Neural cell (in vitro differentiated cells): ENCODE measurements around the gene FGGY. TPM values are rescaled to one million over a fixed set of nuclear protein-coding genes. Genes with fewer than 3 reads are reported as not detected.

Experiments
- H2AFZ ChIP-seq: fragments of 200-600, 300-800 bp; sonication (generic), shearing (Covaris generic); 2 replicates; pipeline ENCODE4 v1.6.0; 2014; ENCODE audit warnings: low read depth, mild to moderate bottlenecking, antibody characterized with exemption, low read length, moderate library complexity
- H3F3A ChIP-seq: fragments of 200-600 bp; shearing (Covaris generic); 2 replicates; pipeline ENCODE4 v1.6.1; 2016; ENCODE audit warnings: mild to moderate bottlenecking, moderate library complexity, mixed read lengths, antibody characterized with exemption, low read length; ENCODE audit not compliant: insufficient read depth, poor library complexity, severe bottlenecking
- H3K27ac ChIP-seq: fragments of 200-600, 300-800 bp; sonication (generic), shearing (Covaris generic); 2 replicates; pipeline ENCODE4 v1.5.1; 2014; ENCODE audit warnings: mild to moderate bottlenecking, low read length, moderate library complexity
- H3K27me3 ChIP-seq: fragments of 300-800, 200-600 bp; sonication (generic), shearing (Covaris generic); 2 replicates; pipeline ENCODE4 v1.6.0; 2014; ENCODE audit warnings: mild to moderate bottlenecking, low read depth, low read length, moderate library complexity; ENCODE audit not compliant: insufficient read depth
- H3K36me3 ChIP-seq: fragments of 300-800, 200-600 bp; sonication (generic), shearing (Covaris generic); 2 replicates; pipeline ENCODE4 v1.5.1; 2014; ENCODE audit warnings: mild to moderate bottlenecking, antibody characterized with exemption, low read length, moderate library complexity; ENCODE audit not compliant: insufficient read depth
- H3K4me2 ChIP-seq: fragments of 300-800, 200-600 bp; sonication (generic), shearing (Covaris generic); 2 replicates; pipeline ENCODE4 v1.6.0; 2014; ENCODE audit warnings: mild to moderate bottlenecking, low read length
- H3K4me3 ChIP-seq: fragments of 300-800, 200-600 bp; sonication (generic), shearing (Covaris generic); 2 replicates; pipeline ENCODE4 v1.5.1; 2014; ENCODE audit warnings: mild to moderate bottlenecking, low read length, moderate library complexity
- H3K79me2 ChIP-seq: fragments of 200-600 bp; shearing (Covaris generic); replicated peaks from 2 replicates; pipeline ENCODE4 v1.6.0; 2014; ENCODE audit warnings: mild to moderate bottlenecking, low read length, moderate library complexity; ENCODE audit not compliant: insufficient read depth
- H3K9ac ChIP-seq: fragments of 300-800, 200-600 bp; sonication (generic), shearing (Covaris generic); 2 replicates; pipeline ENCODE4 v1.6.1; 2016; ENCODE audit warnings: mild to moderate bottlenecking, low read length, mixed read lengths
- H3K9me2 ChIP-seq: fragments of 200-600 bp; shearing (Covaris generic); 2 replicates; pipeline ENCODE4 v1.6.1; 2016; ENCODE audit warnings: mild to moderate bottlenecking, low read length, mixed read lengths; ENCODE audit not compliant: insufficient read depth
- H3K9me3 ChIP-seq: fragments of 200-600, 300-800 bp; sonication (generic), shearing (Covaris generic); 2 replicates; pipeline ENCODE4 v1.6.1; 2016; ENCODE audit warnings: mild to moderate bottlenecking, mixed run types, low read length, moderate library complexity, mixed read lengths
- H4K20me1 ChIP-seq: fragments of 200-600 bp; shearing (Covaris generic); 2 replicates; pipeline ENCODE4 v1.6.1; 2016; ENCODE audit warnings: mild to moderate bottlenecking, mixed run types; ENCODE audit not compliant: insufficient read depth
- EP300 ChIP-seq: fragments of 450-650 bp; conservative IDR thresholded peaks from 2 replicates; pipeline ENCODE4 v1.6.1; 2014; ENCODE audit warnings: antibody characterized with exemption, mild to moderate bottlenecking, moderate library complexity; ENCODE audit not compliant: poor library complexity, severe bottlenecking
- EZH2 ChIP-seq: fragments of 200-600, 300-800 bp; shearing (Covaris generic), sonication (generic); IDR thresholded peaks from 2 replicates; pipeline ENCODE4 v1.6.1; 2014; ENCODE audit warnings: antibody characterized with exemption, low read length, borderline replicate concordance, mild to moderate bottlenecking; ENCODE audit not compliant: insufficient read depth, poor library complexity, severe bottlenecking
- MXI1 ChIP-seq: fragments of 450-650 bp; conservative IDR thresholded peaks from 2 replicates; pipeline ENCODE4 v1.6.1; 2014; ENCODE audit warnings: antibody characterized with exemption, mild to moderate bottlenecking; ENCODE audit not compliant: poor library complexity, severe bottlenecking
- POLR2AphosphoS5 ChIP-seq: IDR thresholded peaks from 2 replicates; pipeline ENCODE4 v1.6.1; 2012
- RAD21 ChIP-seq: fragments of 450-650 bp; conservative IDR thresholded peaks from 2 replicates; pipeline ENCODE4 v1.6.1; 2014; ENCODE audit warnings: antibody characterized with exemption, mild to moderate bottlenecking, moderate library complexity
- SMC3 ChIP-seq: fragments of 450-650 bp; conservative IDR thresholded peaks from 2 replicates; pipeline ENCODE4 v1.6.1; 2014; ENCODE audit warnings: antibody characterized with exemption, mild to moderate bottlenecking, moderate library complexity; ENCODE audit not compliant: poor library complexity
- TAF1 ChIP-seq: IDR thresholded peaks from 2 replicates; pipeline ENCODE4 v1.6.1; 2012; ENCODE audit warnings: low read depth
- polyA plus RNA-seq: library from polyadenylated mRNA; depleted of rRNA; stranded (reverse); fragments of >200 nt; gene quantifications from 2 replicates; pipeline ENCODE4 v1.2.3, GENCODE V29; 2014
- TF ChIP-seq, protein P1 (sequence below): IDR thresholded peaks from 2 replicates; pipeline ENCODE4 v1.6.1; 2012; ENCODE audit warnings: borderline replicate concordance
- TF ChIP-seq, protein P2 (sequence below): fragments of 450-650 bp; IDR thresholded peaks from 2 replicates; pipeline ENCODE4 v1.5.1; 2014; ENCODE audit warnings: antibody characterized with exemption, mild to moderate bottlenecking, moderate library complexity; ENCODE audit not compliant: poor library complexity, severe bottlenecking

The FGGY gene
- polyA plus RNA-seq, 1 donor from 2014 or later = 7.4 TPM

DNA sequence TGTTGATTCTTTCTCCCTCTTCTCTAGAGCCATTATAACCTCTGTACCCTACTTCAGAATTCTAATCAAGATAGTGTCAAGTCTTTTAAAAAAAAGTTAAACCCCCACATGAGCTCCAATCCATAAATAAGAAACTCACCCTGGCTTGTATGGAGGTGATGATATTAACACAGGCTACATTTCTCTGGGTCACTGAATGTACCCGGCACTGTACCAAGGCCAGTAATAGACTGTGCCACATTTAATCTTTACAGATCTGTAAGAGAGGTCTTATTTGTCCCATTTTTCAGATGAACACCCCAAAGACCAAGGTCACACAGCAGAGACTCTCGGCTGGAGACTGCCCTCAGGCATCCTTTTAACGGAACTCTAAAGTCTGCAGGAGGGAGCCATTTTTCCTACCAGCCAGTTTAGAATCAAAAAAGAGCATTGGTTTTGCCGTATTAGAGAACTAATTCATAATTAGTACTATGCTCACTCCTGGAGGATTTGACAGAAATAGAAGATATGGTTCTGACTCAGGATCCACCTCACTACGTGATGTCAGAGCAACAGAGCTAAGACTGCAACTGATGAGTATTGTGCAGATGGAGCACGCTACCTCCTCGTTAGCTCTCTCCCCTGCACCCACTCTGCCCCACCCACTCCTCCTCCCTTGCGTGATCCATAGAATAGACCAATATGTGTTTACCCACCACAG, 300.7 kb downstream of the FGGY start:
- Histone ChIP-seq H3K27me3 (no peaks in the 10 kb centered on the region), H3K27ac (no peak overlapping the region), H3K9me3 (no peaks in the 10 kb centered on the region), H3K4me3 (no peak overlapping the region), H2AFZ (no peak overlapping the region), H3K4me2 (no peak overlapping the region), H3K9me2 (no peaks in the 10 kb centered on the region), H3K79me2 (no peaks in the 10 kb centered on the region), H3F3A (no peaks in the 10 kb centered on the region), H4K20me1 (no peaks in the 10 kb centered on the region), H3K36me3 (no peaks in the 10 kb centered on the region), H3K9ac (no peak overlapping the region)
- TF ChIP-seq SMC3 (no peak), RAD21 (no peak), TAF1 (no peak), MXI1 (no peak), EZH2 (no peak), EP300 (no peak), POLR2AphosphoS5 (no peak)
- TF ChIP-seq, protein P1, sequence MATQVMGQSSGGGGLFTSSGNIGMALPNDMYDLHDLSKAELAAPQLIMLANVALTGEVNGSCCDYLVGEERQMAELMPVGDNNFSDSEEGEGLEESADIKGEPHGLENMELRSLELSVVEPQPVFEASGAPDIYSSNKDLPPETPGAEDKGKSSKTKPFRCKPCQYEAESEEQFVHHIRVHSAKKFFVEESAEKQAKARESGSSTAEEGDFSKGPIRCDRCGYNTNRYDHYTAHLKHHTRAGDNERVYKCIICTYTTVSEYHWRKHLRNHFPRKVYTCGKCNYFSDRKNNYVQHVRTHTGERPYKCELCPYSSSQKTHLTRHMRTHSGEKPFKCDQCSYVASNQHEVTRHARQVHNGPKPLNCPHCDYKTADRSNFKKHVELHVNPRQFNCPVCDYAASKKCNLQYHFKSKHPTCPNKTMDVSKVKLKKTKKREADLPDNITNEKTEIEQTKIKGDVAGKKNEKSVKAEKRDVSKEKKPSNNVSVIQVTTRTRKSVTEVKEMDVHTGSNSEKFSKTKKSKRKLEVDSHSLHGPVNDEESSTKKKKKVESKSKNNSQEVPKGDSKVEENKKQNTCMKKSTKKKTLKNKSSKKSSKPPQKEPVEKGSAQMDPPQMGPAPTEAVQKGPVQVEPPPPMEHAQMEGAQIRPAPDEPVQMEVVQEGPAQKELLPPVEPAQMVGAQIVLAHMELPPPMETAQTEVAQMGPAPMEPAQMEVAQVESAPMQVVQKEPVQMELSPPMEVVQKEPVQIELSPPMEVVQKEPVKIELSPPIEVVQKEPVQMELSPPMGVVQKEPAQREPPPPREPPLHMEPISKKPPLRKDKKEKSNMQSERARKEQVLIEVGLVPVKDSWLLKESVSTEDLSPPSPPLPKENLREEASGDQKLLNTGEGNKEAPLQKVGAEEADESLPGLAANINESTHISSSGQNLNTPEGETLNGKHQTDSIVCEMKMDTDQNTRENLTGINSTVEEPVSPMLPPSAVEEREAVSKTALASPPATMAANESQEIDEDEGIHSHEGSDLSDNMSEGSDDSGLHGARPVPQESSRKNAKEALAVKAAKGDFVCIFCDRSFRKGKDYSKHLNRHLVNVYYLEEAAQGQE = no peak
- TF ChIP-seq, protein P2, sequence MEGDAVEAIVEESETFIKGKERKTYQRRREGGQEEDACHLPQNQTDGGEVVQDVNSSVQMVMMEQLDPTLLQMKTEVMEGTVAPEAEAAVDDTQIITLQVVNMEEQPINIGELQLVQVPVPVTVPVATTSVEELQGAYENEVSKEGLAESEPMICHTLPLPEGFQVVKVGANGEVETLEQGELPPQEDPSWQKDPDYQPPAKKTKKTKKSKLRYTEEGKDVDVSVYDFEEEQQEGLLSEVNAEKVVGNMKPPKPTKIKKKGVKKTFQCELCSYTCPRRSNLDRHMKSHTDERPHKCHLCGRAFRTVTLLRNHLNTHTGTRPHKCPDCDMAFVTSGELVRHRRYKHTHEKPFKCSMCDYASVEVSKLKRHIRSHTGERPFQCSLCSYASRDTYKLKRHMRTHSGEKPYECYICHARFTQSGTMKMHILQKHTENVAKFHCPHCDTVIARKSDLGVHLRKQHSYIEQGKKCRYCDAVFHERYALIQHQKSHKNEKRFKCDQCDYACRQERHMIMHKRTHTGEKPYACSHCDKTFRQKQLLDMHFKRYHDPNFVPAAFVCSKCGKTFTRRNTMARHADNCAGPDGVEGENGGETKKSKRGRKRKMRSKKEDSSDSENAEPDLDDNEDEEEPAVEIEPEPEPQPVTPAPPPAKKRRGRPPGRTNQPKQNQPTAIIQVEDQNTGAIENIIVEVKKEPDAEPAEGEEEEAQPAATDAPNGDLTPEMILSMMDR = no peak

DNA sequence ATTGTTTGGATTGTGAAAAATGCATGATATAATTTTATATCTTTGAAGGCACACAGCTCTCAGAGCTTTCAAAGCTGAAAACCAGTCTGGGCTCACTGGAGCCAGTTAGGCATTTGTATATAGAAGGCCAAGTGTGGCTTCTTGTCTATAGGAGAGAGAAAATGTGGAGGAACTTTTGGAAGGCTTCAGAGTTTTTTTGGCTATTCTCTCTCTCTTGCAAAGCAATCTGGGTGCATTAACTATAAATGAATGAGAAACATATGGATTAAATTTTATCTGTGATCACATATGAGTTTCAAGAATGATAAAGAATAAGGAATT, 301.2 kb downstream of the FGGY start:
- Histone ChIP-seq H3K36me3 (no peaks in the 10 kb centered on the region), H3K4me2 (no peak overlapping the region), H3K4me3 (no peak overlapping the region), H3K9ac (no peak overlapping the region), H4K20me1 (no peaks in the 10 kb centered on the region), H3K27me3 (no peaks in the 10 kb centered on the region), H3K9me2 (no peaks in the 10 kb centered on the region), H3K79me2 (no peaks in the 10 kb centered on the region), H3F3A (no peaks in the 10 kb centered on the region), H3K9me3 (no peaks in the 10 kb centered on the region), H2AFZ (no peak overlapping the region), H3K27ac (no peak overlapping the region)
- TF ChIP-seq, protein P1 = no peak
- TF ChIP-seq EZH2 = no peak
- TF ChIP-seq, protein P2 = no peak
- TF ChIP-seq POLR2AphosphoS5 = no peak
